ENCODE data around the gene SCAMP2. TPM values are rescaled to one million over a fixed set of nuclear protein-coding genes. Genes with fewer than 3 reads are reported as not detected.

SCAMP2 gene
- total RNA-seq, 1 experiment from 2014 or later, result 30.1 TPM

DNA sequence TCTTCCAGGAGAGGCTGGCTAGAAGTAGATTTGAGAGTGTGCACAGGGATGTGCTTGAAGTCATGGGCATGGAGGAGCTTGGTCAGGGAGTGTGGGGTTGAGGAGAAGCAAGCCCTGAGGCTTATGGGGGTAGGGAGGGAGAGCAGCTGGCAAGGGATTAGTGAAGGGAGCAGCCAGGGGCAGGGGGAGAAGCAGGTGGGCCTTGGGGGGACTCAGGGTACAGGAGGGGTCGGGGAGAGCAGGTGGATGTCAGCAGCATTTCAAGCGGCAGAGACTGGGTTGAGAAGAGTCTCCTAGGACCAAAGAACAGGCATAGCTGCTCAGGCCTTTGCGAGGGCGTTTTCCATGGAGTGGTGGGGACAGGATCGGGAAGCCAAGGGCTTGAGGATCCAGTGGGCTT, 63.9 kb downstream of the SCAMP2 start:
- Histone ChIP-seq H4K20me1 (ENCODE audit: low read length) (no peaks in the 10 kb centered on the region), H3K9me2 (replicated peaks; ENCODE audit: low read length) (no peaks in the 10 kb centered on the region), H3K79me2 (ENCODE audit: low read length) (no peaks in the 10 kb centered on the region), H3K4me2 (ENCODE audit: low read length) (no peak overlapping the region), H3K36me3 (ENCODE audit: low read depth, low read length) (0 out of 2 replicates have a peak, but pooled peaks cover under 1% of the 10 kb centered on the region), H3K9me3 (ENCODE audit: low read length) (no peaks in the 10 kb centered on the region), H2AFZ (ENCODE audit: low read length) (no peak overlapping the region), H3F3A (ENCODE audit: low read length, unreplicated experiment) (no peaks in the 10 kb centered on the region), H3K4me1 (ENCODE audit: insufficient read depth, low read length) (peaks cover 3% of the 10 kb centered on the region; the same call in 1 of the 2 replicates), H3K9ac (ENCODE audit: low read length) (no peak overlapping the region), H3K4me3 (ENCODE audit: low read length) (no peak overlapping the region), H3K27me3 (ENCODE audit: low read length) (no peaks in the 10 kb centered on the region), H3K27ac (ENCODE audit: low read length) (no peak overlapping the region)
- no TSS peak for BruUV-seq (replicated peaks)
- POLR2A ChIA-PET (ENCODE audit: unreplicated experiment), result no interaction called here
- intact Hi-C loops (cut with micrococcal nuclease), result no loop called here
- DNase-seq (no peak), ATAC-seq (no peak)
- TF ChIP-seq EZH2 (IDR thresholded peaks at IDR 0.05; ENCODE audit: low read length, unreplicated experiment) (no peak), EZH2phosphoT487 (IDR thresholded peaks at IDR 0.05; ENCODE audit: borderline replicate concordance, low read length) (no peak)
- TF ChIP-seq, protein P1, sequence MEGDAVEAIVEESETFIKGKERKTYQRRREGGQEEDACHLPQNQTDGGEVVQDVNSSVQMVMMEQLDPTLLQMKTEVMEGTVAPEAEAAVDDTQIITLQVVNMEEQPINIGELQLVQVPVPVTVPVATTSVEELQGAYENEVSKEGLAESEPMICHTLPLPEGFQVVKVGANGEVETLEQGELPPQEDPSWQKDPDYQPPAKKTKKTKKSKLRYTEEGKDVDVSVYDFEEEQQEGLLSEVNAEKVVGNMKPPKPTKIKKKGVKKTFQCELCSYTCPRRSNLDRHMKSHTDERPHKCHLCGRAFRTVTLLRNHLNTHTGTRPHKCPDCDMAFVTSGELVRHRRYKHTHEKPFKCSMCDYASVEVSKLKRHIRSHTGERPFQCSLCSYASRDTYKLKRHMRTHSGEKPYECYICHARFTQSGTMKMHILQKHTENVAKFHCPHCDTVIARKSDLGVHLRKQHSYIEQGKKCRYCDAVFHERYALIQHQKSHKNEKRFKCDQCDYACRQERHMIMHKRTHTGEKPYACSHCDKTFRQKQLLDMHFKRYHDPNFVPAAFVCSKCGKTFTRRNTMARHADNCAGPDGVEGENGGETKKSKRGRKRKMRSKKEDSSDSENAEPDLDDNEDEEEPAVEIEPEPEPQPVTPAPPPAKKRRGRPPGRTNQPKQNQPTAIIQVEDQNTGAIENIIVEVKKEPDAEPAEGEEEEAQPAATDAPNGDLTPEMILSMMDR (conservative IDR thresholded peaks at IDR 0.05; ENCODE audit: low read depth, low read length), result no peak
- CTCF ChIA-PET, result no interaction called here

- no peaks in the 10 kb centered on the region for H4K20me1 ChIP-seq (ENCODE audit: low read length)
- intact Hi-C loops (cut with micrococcal nuclease), result no loop called here
- no peak overlapping the region for H2AFZ ChIP-seq (ENCODE audit: low read length)
- H3K9me2 ChIP-seq (replicated peaks; ENCODE audit: low read length), result no peaks in the 10 kb centered on the region
- H3K36me3 ChIP-seq (ENCODE audit: low read depth, low read length), result 0 out of 2 replicates have a peak, but pooled peaks cover 4% of the 10 kb centered on the region
- ChIA-PET CTCF (no interaction called here), POLR2A (ENCODE audit: unreplicated experiment) (no interaction called here)
- TF ChIP-seq EZH2phosphoT487 (IDR thresholded peaks at IDR 0.05; ENCODE audit: borderline replicate concordance, low read length) (no peak), EZH2 (IDR thresholded peaks at IDR 0.05; ENCODE audit: low read length, unreplicated experiment) (no peak)
- TF ChIP-seq, protein P1 (conservative IDR thresholded peaks at IDR 0.05; ENCODE audit: low read depth, low read length), result peak; percentile 31; the same call in 1 of the 2 replicates
- H3K79me2 ChIP-seq (ENCODE audit: low read length), result no peaks in the 10 kb centered on the region
- H3K4me2 ChIP-seq (ENCODE audit: low read length), result no peak overlapping the region
- H3K27ac ChIP-seq (ENCODE audit: low read length), result no peak overlapping the region
- ATAC-seq (no peak), DNase-seq (no peak)
- H3K9me3 ChIP-seq (ENCODE audit: low read length), result no peaks in the 10 kb centered on the region
- H3K4me3 ChIP-seq (ENCODE audit: low read length), result no peak overlapping the region
- no TSS peak for BruUV-seq (replicated peaks)
- no peak overlapping the region for H3K9ac ChIP-seq (ENCODE audit: low read length)
- no peaks in the 10 kb centered on the region for H3K27me3 ChIP-seq (ENCODE audit: low read length)
- no peaks in the 10 kb centered on the region for H3F3A ChIP-seq (ENCODE audit: low read length, unreplicated experiment)
- peaks cover 3% of the 10 kb centered on the region; the same call in 1 of the 2 replicates for H3K4me1 ChIP-seq (ENCODE audit: insufficient read depth, low read length)
These were observed 64.3 kb downstream of the SCAMP2 start for GRCh38 chr15:74808840-74809229.

DNA sequence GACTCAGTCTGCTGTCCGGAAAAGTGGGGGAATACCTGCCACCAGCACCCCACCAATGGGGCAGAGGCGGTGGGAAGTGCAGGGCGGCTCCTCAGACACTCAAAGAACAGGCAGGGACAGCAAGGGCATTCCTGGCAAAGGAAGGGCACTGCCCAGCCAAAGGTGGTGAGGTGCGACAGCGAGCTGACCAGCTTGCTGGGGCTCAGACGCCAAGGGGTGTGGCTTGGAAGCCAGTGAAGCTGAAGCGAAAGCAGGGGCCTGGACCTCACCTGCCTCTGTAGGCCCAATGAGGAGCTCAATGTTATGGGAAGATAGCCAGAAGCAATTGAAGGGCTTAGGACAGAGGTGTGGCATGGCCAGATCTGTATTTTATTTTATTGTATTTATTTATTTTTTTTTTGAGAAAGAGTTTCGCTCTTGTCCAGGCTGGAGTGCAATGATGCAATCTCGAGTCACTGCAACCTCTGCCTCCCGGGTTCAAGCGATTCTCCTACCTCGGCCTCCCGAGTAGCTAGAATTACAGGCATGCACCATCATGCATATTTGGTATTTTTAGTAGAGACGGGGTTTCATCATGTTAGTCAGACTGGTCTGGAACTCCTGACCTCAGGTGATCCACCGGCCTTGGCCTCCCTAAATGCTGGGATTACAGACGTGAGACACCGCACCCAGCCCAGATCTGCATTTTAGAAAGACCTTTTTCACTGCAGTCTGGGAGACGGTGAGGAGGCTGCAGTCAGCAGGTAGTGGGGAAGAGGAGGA, 64.9 kb downstream of the SCAMP2 start:
- H3K27ac ChIP-seq (ENCODE audit: low read length), result no peak overlapping the region

More for the DNA sequence above, 64.9 kb downstream of the SCAMP2 start:
- Histone ChIP-seq H3K9me2 (replicated peaks; ENCODE audit: low read length) (no peaks in the 10 kb centered on the region), H3K36me3 (ENCODE audit: low read depth, low read length) (peaks cover 9% of the 10 kb centered on the region; the same call in 1 of the 2 replicates), H3K27me3 (ENCODE audit: low read length) (no peaks in the 10 kb centered on the region), H3K4me2 (ENCODE audit: low read length) (no peak overlapping the region), H3K9me3 (ENCODE audit: low read length) (no peaks in the 10 kb centered on the region), H2AFZ (ENCODE audit: low read length) (no peak overlapping the region), H4K20me1 (ENCODE audit: low read length) (no peaks in the 10 kb centered on the region), H3K79me2 (ENCODE audit: low read length) (no peaks in the 10 kb centered on the region), H3F3A (ENCODE audit: low read length, unreplicated experiment) (no peaks in the 10 kb centered on the region), H3K9ac (ENCODE audit: low read length) (no peak overlapping the region), H3K4me1 (ENCODE audit: insufficient read depth, low read length) (peaks cover 3% of the 10 kb centered on the region; the same call in 1 of the 2 replicates), H3K4me3 (ENCODE audit: low read length) (no peak overlapping the region)
- no TSS peak for BruUV-seq (replicated peaks)
- intact Hi-C loops (cut with micrococcal nuclease), result no loop called here
- ChIA-PET POLR2A (ENCODE audit: unreplicated experiment) (no interaction called here), CTCF (interaction anchor here (0.7 kb wide), 1 partner anchor 10 kb away, joined by 3 read pairs; no protein-coding TSS in a partner anchor)
- TF ChIP-seq EZH2 (IDR thresholded peaks at IDR 0.05; ENCODE audit: low read length, unreplicated experiment), result no peak
- TF ChIP-seq, protein P1 (conservative IDR thresholded peaks at IDR 0.05; ENCODE audit: low read depth, low read length), result no peak
- no peak for TF ChIP-seq EZH2phosphoT487 (IDR thresholded peaks at IDR 0.05; ENCODE audit: borderline replicate concordance, low read length)
- DNase-seq (no peak), ATAC-seq (peak; percentile 27)
